Vagina (tissue), 2 donors: ENCODE results near the gene SIPA1L3. TPM values are rescaled to one million over a fixed set of nuclear protein-coding genes. Genes with fewer than 3 reads are reported as not detected.

ENCODE experiments used
- DNase-seq, 2 donors: peaks; one replicate each; pipeline ENCODE4 v3.0.0-alpha.2; 2017; ENCODE audit errors: extremely low spot score in 2 of 2
- H3K27ac ChIP-seq: fragments of 200-600 bp; sonication (generic); one replicate; pipeline ENCODE4 v1.5.1; 2019
- H3K27me3 ChIP-seq: fragments of 200-600 bp; sonication (generic); one replicate; pipeline ENCODE4 v1.5.1; 2019
- H3K36me3 ChIP-seq, 2 donors: fragments of 200-600 bp; sonication (generic); one replicate each; pipeline ENCODE4 v1.5.1; 2017 to 2019
- H3K4me1 ChIP-seq: fragments of 200-600 bp; sonication (generic); one replicate; pipeline ENCODE4 v1.5.1; 2019
- H3K4me3 ChIP-seq, 2 donors: fragments of 200-600 bp; sonication (generic); 1 replicate in 1 of 2; 2 replicates in 1 of 2; pipeline ENCODE4 v1.5.1; 2016 to 2019
- H3K9me3 ChIP-seq: fragments of 200-600 bp; sonication (generic); one replicate; pipeline ENCODE4 v1.5.1; 2019
- POLR2A ChIP-seq, 2 donors: fragments of 450-650 bp; IDR thresholded peaks; one replicate each; pipeline ENCODE4 v1.6.1; 2017; ENCODE audit warnings: antibody characterized with exemption in 2 of 2, mild to moderate bottlenecking in 2 of 2, moderate library complexity in 2 of 2
- POLR2AphosphoS5 ChIP-seq, 2 donors: sonication (generic); formaldehyde crosslinking; IDR thresholded peaks; one replicate each; pipeline ENCODE4 v1.9.0; 2017; ENCODE audit warnings: antibody characterized with exemption in 2 of 2, mild to moderate bottlenecking in 2 of 2, low read depth in 1 of 2; ENCODE audit not compliant: insufficient read depth in 1 of 2
- intact Hi-C: fragments of 100-400 bp; cut with DNase I; formaldehyde crosslinking; loops from one replicate; pipeline ENCODE4 v1.15.1; 2023
- total RNA-seq: library from RNA; depleted of rRNA; stranded (reverse); fragments of >200 nt; gene quantifications from one replicate; pipeline ENCODE4 v1.2.3, GENCODE V29; 2016
- TF ChIP-seq, protein P1 (sequence below), 3 experiments: fragments of 450-650 bp in 2 of 3; fragments of 200-600 bp in 1 of 3; sonication (generic) in 1 of 3; IDR thresholded peaks; one replicate each; pipeline ENCODE4 v1.5.1; 2017 to 2019; ENCODE audit warnings: antibody characterized with exemption in 3 of 3, mild to moderate bottlenecking in 2 of 3, moderate library complexity in 2 of 3

SIPA1L3 gene
- total RNA-seq, 1 donor from 2014 or later = 13.0 TPM

DNA sequence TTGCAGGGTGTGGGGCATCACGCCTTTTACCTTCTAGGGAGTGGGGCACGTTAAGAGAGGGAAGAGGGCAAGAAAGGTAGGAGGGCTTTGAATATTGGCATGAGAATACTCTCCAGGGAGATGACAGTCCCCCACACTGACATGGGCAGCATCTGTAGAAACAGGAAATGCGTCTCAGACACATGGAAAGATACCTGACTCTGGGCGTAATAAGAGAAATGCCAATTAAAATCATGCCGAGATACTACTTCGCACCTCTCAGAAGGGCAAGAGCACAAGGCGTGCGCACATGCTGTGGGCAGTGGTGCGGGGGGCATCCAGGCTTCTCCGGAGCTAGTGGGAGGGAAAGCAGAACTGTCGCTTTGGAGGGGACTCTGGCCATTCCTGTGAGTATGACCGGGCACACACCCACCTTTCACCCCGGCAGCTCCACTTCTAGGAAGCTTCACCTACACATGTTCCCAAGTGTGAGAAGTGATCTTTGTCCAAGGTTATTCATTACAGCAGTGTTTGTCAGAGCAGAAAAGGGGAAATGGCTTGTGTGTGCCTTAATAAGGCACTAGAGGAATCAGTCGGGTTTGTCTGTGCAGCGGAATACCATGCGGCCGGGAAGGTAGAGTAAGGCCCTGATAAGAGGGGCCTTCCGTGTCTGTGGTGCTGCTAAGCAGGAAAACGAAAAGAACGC is 99.5 kb downstream of the SIPA1L3 start:
- Histone ChIP-seq H3K4me3 (no peak overlapping the region), H3K27ac (no peak overlapping the region), H3K27me3 (no peaks in the 10 kb centered on the region), H3K36me3 (no peaks in the 10 kb centered on the region), H3K4me1 (peaks cover 27% of the 10 kb centered on the region), H3K9me3 (no peaks in the 10 kb centered on the region)
- intact Hi-C loops = no loop called here
- TF ChIP-seq POLR2A (IDR thresholded peaks at IDR 0.05) (no peak), POLR2AphosphoS5 (IDR thresholded peaks at IDR 0.05; ENCODE audit: insufficient read depth in 1 of 2, low read depth in 1 of 2) (no peak)
- TF ChIP-seq, protein P1, sequence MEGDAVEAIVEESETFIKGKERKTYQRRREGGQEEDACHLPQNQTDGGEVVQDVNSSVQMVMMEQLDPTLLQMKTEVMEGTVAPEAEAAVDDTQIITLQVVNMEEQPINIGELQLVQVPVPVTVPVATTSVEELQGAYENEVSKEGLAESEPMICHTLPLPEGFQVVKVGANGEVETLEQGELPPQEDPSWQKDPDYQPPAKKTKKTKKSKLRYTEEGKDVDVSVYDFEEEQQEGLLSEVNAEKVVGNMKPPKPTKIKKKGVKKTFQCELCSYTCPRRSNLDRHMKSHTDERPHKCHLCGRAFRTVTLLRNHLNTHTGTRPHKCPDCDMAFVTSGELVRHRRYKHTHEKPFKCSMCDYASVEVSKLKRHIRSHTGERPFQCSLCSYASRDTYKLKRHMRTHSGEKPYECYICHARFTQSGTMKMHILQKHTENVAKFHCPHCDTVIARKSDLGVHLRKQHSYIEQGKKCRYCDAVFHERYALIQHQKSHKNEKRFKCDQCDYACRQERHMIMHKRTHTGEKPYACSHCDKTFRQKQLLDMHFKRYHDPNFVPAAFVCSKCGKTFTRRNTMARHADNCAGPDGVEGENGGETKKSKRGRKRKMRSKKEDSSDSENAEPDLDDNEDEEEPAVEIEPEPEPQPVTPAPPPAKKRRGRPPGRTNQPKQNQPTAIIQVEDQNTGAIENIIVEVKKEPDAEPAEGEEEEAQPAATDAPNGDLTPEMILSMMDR (IDR thresholded peaks at IDR 0.05) = no peak
- no peak for DNase-seq

DNA sequence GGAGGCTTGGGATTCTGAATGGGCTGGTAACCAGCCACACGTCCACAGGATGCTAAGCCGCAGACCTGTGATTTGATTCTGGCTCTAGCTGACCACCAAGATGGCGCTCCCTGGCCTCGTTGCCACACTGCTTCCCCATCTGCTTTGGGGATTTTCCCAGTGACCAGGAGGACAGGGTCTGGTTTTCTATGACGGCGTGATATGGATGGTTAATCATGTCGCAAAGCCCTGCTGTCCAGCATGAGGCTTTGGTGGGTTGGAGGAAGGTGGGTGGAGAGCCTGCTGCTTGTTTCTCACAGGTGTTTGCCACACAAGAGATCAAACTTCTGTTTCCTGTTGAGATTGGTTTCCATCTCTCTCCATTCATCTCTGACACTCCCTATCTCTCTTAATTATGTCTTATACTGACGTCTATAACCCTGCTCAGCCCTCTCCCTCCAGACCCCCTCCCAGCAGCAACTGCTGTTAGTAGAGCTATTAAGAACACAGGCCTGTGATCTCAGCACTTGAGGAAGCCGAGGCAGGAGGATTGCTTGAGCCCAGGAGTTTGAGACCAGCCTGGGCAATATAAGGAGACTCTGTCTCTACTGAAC is 102.7 kb downstream of the SIPA1L3 start:
- H3K36me3 ChIP-seq = no peaks in the 10 kb centered on the region
- peaks cover 8% of the 10 kb centered on the region for H3K4me1 ChIP-seq
- H3K27ac ChIP-seq = no peak overlapping the region
- H3K27me3 ChIP-seq = no peaks in the 10 kb centered on the region
- DNase-seq = no peak
- no peak overlapping the region for H3K4me3 ChIP-seq
- H3K9me3 ChIP-seq = no peaks in the 10 kb centered on the region
- TF ChIP-seq POLR2AphosphoS5 (IDR thresholded peaks at IDR 0.05; ENCODE audit: insufficient read depth in 1 of 2, low read depth in 1 of 2) (no peak), POLR2A (IDR thresholded peaks at IDR 0.05) (no peak)
- TF ChIP-seq, protein P1 (IDR thresholded peaks at IDR 0.05) = no peak
- intact Hi-C loops = no loop called here

DNA sequence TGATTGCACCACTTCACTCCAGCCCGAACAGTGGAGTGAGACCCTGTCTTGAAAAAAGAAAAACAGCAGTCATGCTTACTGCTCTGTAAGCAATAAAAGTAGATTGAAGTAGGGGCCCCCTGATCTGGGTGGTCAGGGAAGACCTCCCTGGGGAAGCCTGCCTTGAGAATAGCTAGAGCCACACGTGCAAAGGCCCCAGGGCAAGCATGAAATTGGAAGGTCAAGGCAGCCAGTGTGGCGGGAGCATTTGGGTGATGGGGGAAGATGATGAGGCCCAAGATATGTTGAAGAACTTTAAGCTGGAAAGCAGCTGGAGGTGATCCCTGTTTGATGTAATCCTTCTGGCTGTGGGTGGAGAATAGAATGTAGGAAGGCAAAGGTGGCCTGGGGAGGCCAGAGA is 104.4 kb downstream of the SIPA1L3 start:
- intact Hi-C loops = no loop called here
- Histone ChIP-seq H3K36me3 (no peaks in the 10 kb centered on the region), H3K27ac (no peak overlapping the region), H3K4me1 (no peaks in the 10 kb centered on the region), H3K4me3 (no peak overlapping the region), H3K27me3 (no peaks in the 10 kb centered on the region), H3K9me3 (no peaks in the 10 kb centered on the region)
- no peak for DNase-seq
- TF ChIP-seq, protein P1 (IDR thresholded peaks at IDR 0.05) = no peak
- TF ChIP-seq POLR2AphosphoS5 (IDR thresholded peaks at IDR 0.05; ENCODE audit: insufficient read depth in 1 of 2, low read depth in 1 of 2) (no peak), POLR2A (IDR thresholded peaks at IDR 0.05) (no peak)

DNA sequence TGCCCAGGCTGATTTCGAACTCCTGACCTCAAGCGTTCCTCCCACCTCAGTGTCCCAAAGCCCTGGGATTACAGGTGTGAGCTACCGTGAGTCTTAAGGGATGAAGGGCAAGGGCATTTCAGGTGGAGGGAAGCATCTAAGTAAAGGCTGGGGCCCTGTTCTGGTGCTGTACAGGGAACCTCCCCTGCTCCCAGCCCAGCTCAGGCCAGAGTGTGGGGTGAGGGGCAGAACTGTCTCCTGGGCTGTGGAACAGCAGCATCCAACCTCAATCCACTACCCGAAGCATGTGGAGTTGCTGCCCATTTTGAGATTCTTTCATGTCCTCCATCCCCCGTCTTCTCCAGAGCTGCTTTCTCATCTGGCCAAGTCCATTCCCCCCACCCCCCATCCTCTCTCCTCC is 105.3 kb downstream of the SIPA1L3 start:
- Histone ChIP-seq H3K27ac (no peak overlapping the region), H3K36me3 (no peaks in the 10 kb centered on the region), H3K9me3 (no peaks in the 10 kb centered on the region), H3K27me3 (no peaks in the 10 kb centered on the region), H3K4me3 (no peak overlapping the region), H3K4me1 (no peaks in the 10 kb centered on the region)
- TF ChIP-seq, protein P1 (IDR thresholded peaks at IDR 0.05) = no peak
- TF ChIP-seq POLR2AphosphoS5 (IDR thresholded peaks at IDR 0.05; ENCODE audit: insufficient read depth in 1 of 2, low read depth in 1 of 2) (no peak), POLR2A (IDR thresholded peaks at IDR 0.05) (no peak)
- DNase-seq = no peak
- intact Hi-C loops = no loop called here

DNA sequence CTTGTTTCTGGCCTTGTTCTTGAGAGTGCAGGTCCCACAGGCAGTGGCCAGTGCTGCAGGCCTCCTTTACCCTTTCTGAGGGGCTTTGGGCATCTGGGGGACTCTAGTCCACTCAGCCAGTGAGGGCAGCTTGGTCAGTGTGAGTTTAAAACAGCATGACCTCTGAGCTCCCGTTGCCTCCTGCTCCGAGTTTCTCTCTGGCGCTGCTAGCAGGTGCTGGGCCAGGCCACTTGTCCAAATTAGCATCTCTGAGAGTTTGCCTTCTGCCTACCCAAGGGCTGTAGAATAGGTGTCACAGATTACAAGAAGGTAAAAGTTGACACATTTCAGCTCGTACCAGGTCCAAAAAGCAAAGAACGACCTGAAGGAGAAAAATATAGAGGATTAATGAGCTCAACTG is 105.9 kb downstream of the SIPA1L3 start:
- TF ChIP-seq, protein P1 (IDR thresholded peaks at IDR 0.05) = no peak
- no peak for TF ChIP-seq POLR2A (IDR thresholded peaks at IDR 0.05)
- no peak for TF ChIP-seq POLR2AphosphoS5 (IDR thresholded peaks at IDR 0.05; ENCODE audit: insufficient read depth in 1 of 2, low read depth in 1 of 2)
- Histone ChIP-seq H3K4me3 (no peak overlapping the region), H3K27me3 (no peaks in the 10 kb centered on the region), H3K36me3 (no peaks in the 10 kb centered on the region), H3K27ac (no peak overlapping the region), H3K4me1 (no peaks in the 10 kb centered on the region), H3K9me3 (no peaks in the 10 kb centered on the region)
- intact Hi-C loops = no loop called here
- DNase-seq = no peak
